PC-9 (cell line): ENCODE data around the gene PPARA. TPM values are rescaled to one million over a fixed set of nuclear protein-coding genes. Genes with fewer than 3 reads are reported as not detected.

Experiments used
- BruUV-seq: library from RNA; stranded (reverse); fragments of 400-500 nt; replicated peaks from 2 replicates; lab custom pipeline; 2021; lab: Mats Ljungman, UMichigan
- CTCF ChIA-PET: fragments of 300-600 bp; sonication (Branson Sonifier 250); formaldehyde crosslinking; loops from one replicate; lab custom pipeline; 2022; ENCODE audit warnings: antibody characterized with exemption; lab: Charles Lee
- POLR2A ChIA-PET: fragments of 300-600 bp; sonication (Branson Sonifier 250); formaldehyde crosslinking; loops from one replicate; lab custom pipeline; 2022; ENCODE audit warnings: antibody characterized with exemption; ENCODE audit not compliant: unreplicated experiment; lab: Charles Lee
- DNase-seq, 2 experiments: peaks; one replicate each; pipeline versions ENCODE4 v3.0.0 to v3.0.0-alpha.2; 2015 to 2022; ENCODE audit warnings: mixed read lengths in 1 of 2
- H2AFZ ChIP-seq: fragments of 200-600 bp; sonication (generic); 2 replicates; pipeline ENCODE4 v1.8.1; 2017; ENCODE audit warnings: antibody characterized with exemption
- H3F3A ChIP-seq: fragments of 200-600 bp; sonication (generic); 2 replicates; pipeline ENCODE4 v1.8.1; 2017; ENCODE audit warnings: antibody characterized with exemption, mild to moderate bottlenecking, low read depth; ENCODE audit not compliant: insufficient read depth
- H3K27ac ChIP-seq: fragments of 200-600 bp; sonication (generic); 2 replicates; pipeline ENCODE4 v1.6.1; 2016; ENCODE audit warnings: mixed run types
- H3K27me3 ChIP-seq: fragments of 200-600 bp; sonication (generic); 2 replicates; pipeline ENCODE4 v1.6.1; 2016; ENCODE audit warnings: low read depth, mixed run types; ENCODE audit not compliant: insufficient read depth
- H3K36me3 ChIP-seq: fragments of 200-600 bp; sonication (generic); 2 replicates; pipeline ENCODE4 v1.6.1; 2016; ENCODE audit warnings: low read depth, mixed run types
- H3K4me1 ChIP-seq: fragments of 200-600 bp; sonication (generic); replicated peaks from 2 replicates; pipeline ENCODE4 v1.6.1; 2016; ENCODE audit warnings: mixed run types; ENCODE audit not compliant: insufficient read depth
- H3K4me2 ChIP-seq: fragments of 200-600 bp; sonication (generic); 2 replicates; pipeline ENCODE4 v1.6.1; 2017; ENCODE audit warnings: mixed run types
- H3K4me3 ChIP-seq: fragments of 200-600 bp; sonication (generic); 2 replicates; pipeline ENCODE4 v1.6.1; 2016; ENCODE audit warnings: mixed run types
- H3K79me2 ChIP-seq: fragments of 200-600 bp; sonication (generic); 2 replicates; pipeline ENCODE4 v1.6.1; 2017; ENCODE audit warnings: low read depth, mixed run types
- H3K9me2 ChIP-seq: fragments of 200-600 bp; sonication (generic); 2 replicates; pipeline ENCODE4 v1.8.1; 2017; ENCODE audit warnings: mild to moderate bottlenecking; ENCODE audit not compliant: insufficient read depth
- H3K9me3 ChIP-seq: fragments of 200-600 bp; sonication (generic); 2 replicates; pipeline ENCODE4 v1.8.1; 2016; ENCODE audit warnings: low read depth; ENCODE audit not compliant: insufficient read depth
- H4K20me1 ChIP-seq: fragments of 200-600 bp; sonication (generic); 2 replicates; pipeline ENCODE4 v1.8.1; 2017; ENCODE audit not compliant: insufficient read depth
- EZH2 ChIP-seq: fragments of 200-600 bp; sonication (generic); IDR thresholded peaks from 2 replicates; pipeline ENCODE4 v1.8.0; 2017; ENCODE audit warnings: antibody characterized with exemption, low read depth
- intact Hi-C: fragments of 100-400 bp; cut with micrococcal nuclease; formaldehyde crosslinking; loops from one replicate; pipeline ENCODE4 v1.10.0; 2022; ENCODE audit not compliant: unreplicated experiment
- total RNA-seq: library from RNA; stranded (reverse); gene quantifications from 2 replicates; pipeline ENCODE4 v1.2.3, GENCODE V29; 2021
- TF ChIP-seq, protein P1 (sequence below): fragments of 200-600 bp; sonication (generic); conservative IDR thresholded peaks from 2 replicates; pipeline ENCODE4 v1.6.1; 2017; ENCODE audit warnings: mixed run types, antibody characterized with exemption, mild to moderate bottlenecking, moderate library complexity

Gene PPARA
- total RNA-seq, 1 experiment from 2014 or later: 43.9 TPM

GRCh38 chr22:46209262-46209661, 58.9 kb downstream of the PPARA start:
- H3K4me2 ChIP-seq: no peak overlapping the region
- CTCF ChIA-PET: no interaction called here
- no peaks in the 10 kb centered on the region for H3F3A ChIP-seq
- H3K9me2 ChIP-seq: no peaks in the 10 kb centered on the region
- 0 out of 2 replicates have a peak, but pooled peaks cover 4% of the 10 kb centered on the region for H3K36me3 ChIP-seq
- H3K9me3 ChIP-seq: 0 out of 2 replicates have a peak, but pooled peaks cover 4% of the 10 kb centered on the region
- H4K20me1 ChIP-seq: no peaks in the 10 kb centered on the region
- intact Hi-C loops: no loop called here
- no peak overlapping the region for H3K4me3 ChIP-seq
- H3K27ac ChIP-seq: no peak overlapping the region
- TF ChIP-seq EZH2: no peak
- TF ChIP-seq, protein P1, sequence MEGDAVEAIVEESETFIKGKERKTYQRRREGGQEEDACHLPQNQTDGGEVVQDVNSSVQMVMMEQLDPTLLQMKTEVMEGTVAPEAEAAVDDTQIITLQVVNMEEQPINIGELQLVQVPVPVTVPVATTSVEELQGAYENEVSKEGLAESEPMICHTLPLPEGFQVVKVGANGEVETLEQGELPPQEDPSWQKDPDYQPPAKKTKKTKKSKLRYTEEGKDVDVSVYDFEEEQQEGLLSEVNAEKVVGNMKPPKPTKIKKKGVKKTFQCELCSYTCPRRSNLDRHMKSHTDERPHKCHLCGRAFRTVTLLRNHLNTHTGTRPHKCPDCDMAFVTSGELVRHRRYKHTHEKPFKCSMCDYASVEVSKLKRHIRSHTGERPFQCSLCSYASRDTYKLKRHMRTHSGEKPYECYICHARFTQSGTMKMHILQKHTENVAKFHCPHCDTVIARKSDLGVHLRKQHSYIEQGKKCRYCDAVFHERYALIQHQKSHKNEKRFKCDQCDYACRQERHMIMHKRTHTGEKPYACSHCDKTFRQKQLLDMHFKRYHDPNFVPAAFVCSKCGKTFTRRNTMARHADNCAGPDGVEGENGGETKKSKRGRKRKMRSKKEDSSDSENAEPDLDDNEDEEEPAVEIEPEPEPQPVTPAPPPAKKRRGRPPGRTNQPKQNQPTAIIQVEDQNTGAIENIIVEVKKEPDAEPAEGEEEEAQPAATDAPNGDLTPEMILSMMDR: no peak
- no peaks in the 10 kb centered on the region for H3K79me2 ChIP-seq
- no peaks in the 10 kb centered on the region for H3K27me3 ChIP-seq
- DNase-seq: no peak
- BruUV-seq: no TSS peak
- POLR2A ChIA-PET: no interaction called here
- H3K4me1 ChIP-seq: no peaks in the 10 kb centered on the region
- H2AFZ ChIP-seq: no peak overlapping the region

GRCh38 chr22:46212195-46212594, 61.9 kb downstream of the PPARA start:
- no peak overlapping the region for H3K27ac ChIP-seq
- CTCF ChIA-PET: no interaction called here
- H3K4me3 ChIP-seq: no peak overlapping the region
- TF ChIP-seq EZH2: no peak
- TF ChIP-seq, protein P1: no peak
- H3K27me3 ChIP-seq: no peaks in the 10 kb centered on the region
- intact Hi-C loops: no loop called here
- no peaks in the 10 kb centered on the region for H4K20me1 ChIP-seq
- DNase-seq: no peak
- no peaks in the 10 kb centered on the region for H3F3A ChIP-seq
- H3K36me3 ChIP-seq: 0 out of 2 replicates have a peak, but pooled peaks cover 4% of the 10 kb centered on the region
- no peaks in the 10 kb centered on the region for H3K9me2 ChIP-seq
- POLR2A ChIA-PET: interaction anchor here (0.6 kb wide), 1 partner anchor 14 kb away, joined by 7 read pairs; no protein-coding TSS in a partner anchor
- H3K4me2 ChIP-seq: no peak overlapping the region
- BruUV-seq: no TSS peak
- H3K4me1 ChIP-seq: no peaks in the 10 kb centered on the region
- no peak overlapping the region for H2AFZ ChIP-seq
- H3K9me3 ChIP-seq: 0 out of 2 replicates have a peak, but pooled peaks cover 4% of the 10 kb centered on the region
- H3K79me2 ChIP-seq: no peaks in the 10 kb centered on the region

- Histone ChIP-seq H3K79me2 (no peaks in the 10 kb centered on the region), H3K9me2 (no peaks in the 10 kb centered on the region), H3F3A (no peaks in the 10 kb centered on the region), H3K36me3 (0 out of 2 replicates have a peak, but pooled peaks cover 4% of the 10 kb centered on the region), H2AFZ (no peak overlapping the region), H3K4me2 (no peak overlapping the region), H3K27me3 (no peaks in the 10 kb centered on the region), H3K4me1 (no peaks in the 10 kb centered on the region), H4K20me1 (no peaks in the 10 kb centered on the region), H3K4me3 (no peak overlapping the region), H3K9me3 (0 out of 2 replicates have a peak, but pooled peaks cover 4% of the 10 kb centered on the region), H3K27ac (no peak overlapping the region)
- POLR2A ChIA-PET: no interaction called here
- no peak for TF ChIP-seq EZH2
- TF ChIP-seq, protein P1: no peak
- intact Hi-C loops: no loop called here
- no peak for DNase-seq
- CTCF ChIA-PET: no interaction called here
- BruUV-seq: no TSS peak
Observed at GRCh38 chr22:46213052-46213451, 62.7 kb downstream of the PPARA start.
